GM18867 (cell line): ENCODE data around the gene IL33.
A peak's percentile ranks its signal among the peaks of the same experiment; 100 is the strongest.

Experiments
- ATAC-seq: cut with Tn5 transposase; IDR thresholded peaks from one replicate; pipeline ENCODE4 v1.9.1; 2021; ENCODE audit warnings: mild to moderate bottlenecking, moderate library complexity; ENCODE audit not compliant: unreplicated experiment

The IL33 gene

GRCh38 chr9:6277417-6277816, 61.8 kb downstream of the IL33 start:
- ATAC-seq: no peak

DNA sequence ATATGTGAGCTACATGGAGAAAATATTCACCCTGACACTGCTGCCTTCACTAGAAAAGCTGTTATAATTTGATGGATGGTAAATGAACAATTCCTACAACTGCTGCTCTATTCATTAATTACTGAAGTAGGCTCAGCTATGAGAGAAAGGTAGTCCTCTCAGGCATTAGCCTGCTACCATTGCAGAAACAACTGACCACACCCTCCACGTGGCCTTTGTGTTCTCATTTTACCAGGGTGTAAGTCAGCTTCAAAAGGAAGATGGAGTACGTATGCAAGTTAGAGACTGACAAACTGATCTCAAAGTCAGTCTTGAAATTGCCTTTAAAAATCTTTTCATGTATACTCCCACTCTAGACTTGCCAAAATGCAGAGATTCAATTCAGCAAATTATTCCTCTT, 86.3 kb downstream of the IL33 start:
- ATAC-seq: no peak

DNA sequence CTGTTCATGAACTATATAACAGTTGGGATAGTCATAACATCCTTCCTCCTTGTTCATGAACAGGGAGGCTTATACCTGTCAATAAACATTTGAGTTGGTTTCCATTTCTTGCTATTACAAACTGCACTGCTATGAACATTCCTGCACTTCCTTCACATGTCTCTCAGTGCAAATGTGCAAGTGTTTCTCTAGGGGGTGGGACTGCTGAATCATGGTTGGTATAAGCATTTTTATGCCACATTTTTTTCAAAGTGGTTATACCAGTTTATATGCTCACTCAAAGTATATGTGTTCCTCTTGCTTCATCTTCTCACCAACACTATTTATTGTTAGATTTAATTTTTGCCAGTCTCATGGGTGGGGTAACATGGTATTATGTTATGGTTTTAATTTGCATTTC, 86.8 kb downstream of the IL33 start:
- no peak for ATAC-seq

DNA sequence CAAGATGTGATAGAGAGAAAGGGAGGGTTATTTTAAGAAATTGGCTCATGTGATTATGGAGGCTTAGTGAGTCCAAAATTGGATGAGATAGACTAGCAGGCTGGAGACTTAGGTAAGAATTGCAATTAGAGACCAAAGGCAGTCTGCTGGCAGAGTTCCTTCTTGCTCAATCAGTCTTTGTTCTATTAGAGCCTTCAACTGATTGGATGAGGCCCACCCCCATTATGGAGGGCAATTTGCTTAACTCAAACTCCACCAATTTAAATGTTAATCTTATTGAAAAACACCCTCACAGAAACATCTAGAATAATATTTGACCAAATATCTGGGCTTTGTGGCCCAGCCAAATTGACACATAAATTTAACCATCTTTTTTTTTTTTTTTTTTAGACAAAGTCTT, 88.6 kb downstream of the IL33 start:
- ATAC-seq: no peak

GRCh38 chr9:6305954-6306563, 90.5 kb downstream of the IL33 start:
- peak; percentile 50 for ATAC-seq
